NCI-H526 treated with DMSO at 0.1 percent for 48 hours (cell line): ENCODE data around the gene CENPC.
A peak's percentile ranks its signal among the peaks of the same experiment; 100 is the strongest.
"Not testable (repeated sequence)": the region's sequence is repeated elsewhere in the genome, so short reads cannot be mapped to it uniquely, and the experiment has no call there.

Experiments
- DNase-seq: peaks from one replicate; lab custom pipeline; 2025; lab: John Stamatoyannopoulos, UW

CENPC gene

DNA sequence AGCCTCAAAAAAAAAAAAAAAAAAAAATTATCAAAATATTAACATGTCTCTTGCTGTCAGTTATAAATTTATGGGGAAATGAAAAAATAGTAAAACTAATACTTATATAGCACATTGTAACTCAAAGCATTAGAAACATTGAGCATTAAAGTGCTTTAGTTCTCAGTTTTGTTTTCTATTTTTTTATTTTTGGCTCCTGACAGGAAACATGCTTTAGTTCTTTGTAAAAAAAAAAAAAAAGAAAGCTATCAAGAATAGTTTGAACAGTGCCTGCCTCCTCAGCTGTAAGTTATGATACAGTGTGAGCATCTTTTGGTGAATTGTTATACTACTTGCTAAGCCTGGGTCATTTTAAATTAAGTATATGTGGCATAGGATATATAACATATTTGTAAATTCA is 5.1 kb upstream of the CENPC start:
- DNase-seq, result no peak

DNA sequence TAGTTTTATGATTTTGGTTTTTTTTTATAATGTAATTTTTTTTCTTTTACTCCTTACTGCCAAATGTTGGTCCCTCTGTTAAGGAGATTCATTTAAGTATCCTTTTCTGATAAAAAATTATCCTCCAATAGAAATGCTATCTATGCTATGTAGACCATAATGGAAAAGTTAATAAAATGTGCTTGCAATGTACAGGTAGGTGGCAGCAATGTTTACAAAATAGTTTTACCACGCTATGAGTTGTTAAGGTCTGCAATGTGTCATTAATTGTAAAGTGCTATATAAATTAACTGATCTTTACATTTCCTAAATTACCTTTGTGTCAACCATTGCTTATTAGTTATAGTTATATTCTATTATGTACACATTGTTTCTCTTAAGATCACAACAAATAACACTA is 3.8 kb upstream of the CENPC start:
- DNase-seq, result peak; percentile 23

DNA sequence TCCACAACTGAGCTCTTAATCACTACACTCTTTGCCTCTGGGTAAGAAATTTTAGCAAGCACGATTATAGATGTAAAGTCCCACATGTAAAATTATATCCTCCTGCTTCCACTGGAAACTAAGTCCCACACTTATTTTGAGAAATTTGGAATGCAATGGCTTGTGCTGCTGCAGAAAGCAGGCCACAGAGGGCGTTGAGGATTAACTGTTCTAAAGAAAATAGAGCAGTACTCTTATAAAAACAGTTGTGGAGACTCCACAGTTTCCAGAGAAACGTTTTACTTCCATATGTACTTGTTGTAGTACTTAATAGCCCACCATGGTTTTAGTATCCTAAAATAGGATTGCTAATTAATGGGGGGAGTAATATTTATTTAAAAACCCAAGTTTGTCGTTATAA is 1.7 kb upstream of the CENPC start:
- DNase-seq, result no peak

DNA sequence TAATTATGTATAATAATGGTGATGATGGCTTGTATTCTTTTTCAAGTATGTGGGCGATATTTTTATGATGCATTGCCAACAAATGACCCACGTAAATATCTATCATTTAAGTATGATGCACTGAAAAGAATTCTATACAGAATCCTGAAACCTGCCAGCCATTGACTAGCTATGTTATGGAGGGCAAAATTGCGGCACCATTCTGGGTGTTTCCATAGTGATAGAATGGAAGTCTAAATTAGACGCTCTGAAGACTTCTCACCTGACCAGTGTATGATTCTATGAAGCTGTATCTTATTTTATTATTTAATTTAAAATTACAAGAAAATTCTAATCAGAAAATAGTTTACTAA is 677 bp upstream of the CENPC start:
- DNase-seq, result peak; percentile 43

DNA sequence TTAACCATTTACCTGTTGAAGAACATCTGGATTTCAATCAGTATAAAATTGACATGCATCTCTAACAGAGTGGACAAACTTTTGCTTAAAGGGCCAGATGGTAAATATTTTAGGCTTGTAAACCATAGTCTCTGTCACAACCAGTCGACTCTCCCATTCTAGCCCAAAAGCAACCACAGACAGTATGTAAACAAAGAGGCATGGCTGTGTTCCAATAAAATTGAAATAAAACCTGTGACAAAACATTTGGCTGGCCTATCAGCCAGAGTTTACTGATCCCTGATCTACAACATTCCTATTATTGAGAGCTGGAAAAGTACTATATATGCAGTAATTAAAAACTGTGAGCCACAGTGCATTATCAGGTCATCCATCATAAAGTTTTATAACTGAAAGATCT is 3.2 kb downstream of the CENPC start:
- no peak for DNase-seq

DNA sequence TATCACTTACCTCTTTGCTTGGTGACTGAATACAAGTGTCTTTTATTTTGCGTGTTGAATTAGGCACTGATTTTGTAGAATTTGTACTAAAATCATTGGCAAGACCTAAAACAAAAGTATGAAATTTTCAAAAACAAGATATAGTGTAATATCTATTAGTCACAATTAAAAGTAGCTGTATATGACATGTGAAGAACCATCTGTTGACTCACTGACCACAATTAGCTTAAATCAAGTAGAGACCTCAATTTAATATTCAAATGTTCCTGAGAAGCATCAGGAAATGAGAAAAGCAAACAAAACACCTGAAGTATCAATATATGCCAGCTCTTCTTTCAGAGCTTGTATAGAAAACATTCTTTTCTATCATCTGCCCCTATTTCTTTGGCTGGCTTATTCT is 5.5 kb downstream of the CENPC start:
- peak; percentile 4 for DNase-seq

DNA sequence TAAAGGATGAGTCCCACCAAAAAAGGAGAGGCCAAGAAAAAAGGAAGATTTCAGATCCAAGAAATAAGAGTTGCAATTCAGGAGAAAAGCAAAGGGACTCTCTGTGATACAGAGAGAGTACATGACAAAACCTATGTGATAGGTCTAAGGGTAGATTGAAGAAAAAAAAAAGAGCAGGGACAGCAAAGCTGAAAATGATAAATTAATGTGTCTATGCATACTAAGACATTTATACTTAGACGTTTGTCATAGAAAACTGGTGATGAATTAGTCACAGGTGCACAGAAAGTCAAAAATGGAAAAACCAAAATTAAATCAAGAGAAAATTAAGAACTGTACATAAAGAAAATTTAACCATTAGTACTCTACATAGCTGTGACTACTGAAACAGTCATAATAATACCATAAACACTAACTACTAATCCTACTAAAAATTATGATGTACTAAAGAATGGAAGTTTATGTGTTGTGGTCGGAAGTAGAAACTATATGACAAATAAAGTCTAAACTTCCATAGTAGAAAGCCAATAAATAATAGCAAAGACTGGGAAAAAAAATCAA is 9.9 kb downstream of the CENPC start:
- no peak for DNase-seq

DNA sequence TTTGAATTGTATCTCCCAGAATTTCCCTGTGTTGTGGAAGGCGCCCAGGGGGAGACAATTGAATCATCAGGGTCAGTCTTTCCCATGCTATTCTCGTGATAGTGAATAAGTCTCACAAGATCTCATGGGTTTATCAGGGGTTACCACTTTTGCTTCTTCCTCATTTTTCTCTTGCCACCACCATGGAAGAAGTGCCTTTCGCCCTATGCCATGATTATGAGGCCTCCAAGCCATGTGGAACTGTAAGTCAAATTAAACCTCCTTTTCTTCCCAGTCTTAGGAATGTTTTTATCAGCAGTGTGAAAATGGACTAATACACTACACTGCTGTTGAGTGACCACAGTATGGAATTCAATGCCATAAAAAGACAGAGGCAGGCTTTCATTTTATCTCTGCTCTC is 12.2 kb downstream of the CENPC start:
- DNase-seq, result no peak

DNA sequence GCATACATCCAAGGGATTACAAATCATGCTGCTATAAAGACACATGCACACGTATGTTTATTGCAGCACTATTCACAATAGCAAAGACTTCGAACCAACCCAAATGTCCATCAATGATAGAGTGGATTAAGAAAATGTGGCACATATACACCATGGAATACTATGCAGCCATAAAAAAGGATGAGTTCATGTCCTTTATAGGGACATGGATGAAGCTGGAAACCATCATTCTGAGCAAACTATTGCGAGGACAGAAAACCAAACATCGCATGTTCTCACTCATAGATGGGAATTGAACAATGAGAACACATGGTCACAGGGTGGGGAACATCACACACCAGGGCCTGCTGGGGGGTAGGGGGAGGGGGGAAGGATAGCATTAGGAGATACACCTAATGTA is 12.9 kb downstream of the CENPC start:
- DNase-seq, result not testable (repeated sequence)

DNA sequence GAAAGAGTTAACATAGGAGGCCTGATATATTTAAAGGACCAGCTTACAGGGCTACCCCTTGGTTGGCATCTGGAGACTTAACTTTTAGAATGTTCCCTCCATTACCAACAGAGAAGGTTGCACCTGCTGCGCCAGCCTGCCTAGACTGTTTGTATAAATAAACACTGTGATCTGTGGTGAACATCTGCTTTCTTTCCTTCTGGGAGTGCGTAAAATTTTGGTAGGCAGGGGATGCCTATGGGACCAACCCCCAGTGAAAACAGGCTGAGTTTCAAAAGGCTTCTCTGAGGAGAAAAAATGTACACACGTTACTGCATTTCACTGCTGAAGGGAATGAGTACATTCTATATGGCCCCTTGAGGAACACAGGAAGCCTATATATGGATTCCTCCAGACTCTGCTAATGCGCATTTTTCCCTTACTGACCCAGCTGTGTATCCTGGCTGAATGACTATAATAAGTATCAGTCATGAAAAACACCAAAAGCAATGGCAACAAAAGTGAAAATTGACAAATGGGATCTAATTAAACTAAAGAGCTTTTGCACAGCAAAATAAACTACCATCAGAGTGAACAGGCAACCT is 13.8 kb downstream of the CENPC start:
- peak; percentile 28 for DNase-seq

DNA sequence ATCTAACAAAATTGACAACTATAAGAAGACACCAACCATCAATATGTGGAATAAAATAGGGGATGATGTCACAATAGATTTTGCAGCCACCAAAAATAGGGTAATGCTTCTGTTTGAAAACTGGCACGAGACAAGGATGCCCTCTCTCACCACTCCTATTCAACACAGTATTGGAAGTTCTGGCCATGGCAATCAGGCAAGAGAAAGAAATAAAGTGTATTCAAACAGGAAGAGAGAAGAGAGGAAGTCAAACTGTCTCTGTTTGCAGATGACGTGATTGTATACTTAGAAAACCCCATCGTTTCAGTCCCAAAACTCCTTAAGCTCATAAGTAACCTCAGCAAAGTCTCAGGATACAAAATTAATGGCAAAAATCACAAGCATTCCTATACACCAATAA is 21.2 kb downstream of the CENPC start:
- DNase-seq, result not testable (repeated sequence)

DNA sequence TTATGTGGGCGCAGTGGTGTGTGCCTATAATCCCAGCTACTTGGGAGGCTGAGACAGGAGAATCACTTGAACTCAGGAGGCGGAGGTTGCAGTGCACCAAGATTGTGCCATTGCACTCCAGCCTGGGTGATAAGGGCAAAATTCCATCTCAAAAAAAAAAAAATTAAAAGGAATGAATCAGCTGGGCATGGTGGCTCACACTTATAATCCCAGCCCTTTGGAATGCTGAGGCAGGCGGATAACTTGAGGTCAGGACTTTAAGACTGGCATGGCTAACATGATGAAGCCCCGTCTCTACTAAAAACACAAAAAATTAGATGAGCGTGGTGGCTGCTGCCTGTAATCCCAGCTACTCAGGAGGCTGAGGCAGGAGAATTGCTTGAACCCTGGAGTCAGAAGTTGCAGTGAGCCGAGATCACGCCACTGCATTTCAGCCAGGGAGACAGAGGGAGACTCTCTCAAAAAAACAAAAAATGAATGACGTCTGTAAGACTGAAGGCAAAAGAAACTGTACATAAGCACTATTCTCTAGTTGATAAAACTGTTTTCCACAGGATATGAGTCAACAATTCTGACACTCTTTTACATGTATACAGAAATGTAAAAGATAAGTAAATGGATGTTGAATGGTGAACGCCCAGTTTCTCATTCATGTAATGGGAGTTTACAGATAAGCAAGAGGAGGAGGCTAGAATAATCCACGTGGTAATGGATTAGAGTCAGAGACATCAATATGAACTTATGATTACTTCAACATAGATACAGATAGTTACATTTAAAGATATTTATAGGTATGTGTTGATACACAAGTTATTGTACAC is 22.2 kb downstream of the CENPC start:
- no peak for DNase-seq

DNA sequence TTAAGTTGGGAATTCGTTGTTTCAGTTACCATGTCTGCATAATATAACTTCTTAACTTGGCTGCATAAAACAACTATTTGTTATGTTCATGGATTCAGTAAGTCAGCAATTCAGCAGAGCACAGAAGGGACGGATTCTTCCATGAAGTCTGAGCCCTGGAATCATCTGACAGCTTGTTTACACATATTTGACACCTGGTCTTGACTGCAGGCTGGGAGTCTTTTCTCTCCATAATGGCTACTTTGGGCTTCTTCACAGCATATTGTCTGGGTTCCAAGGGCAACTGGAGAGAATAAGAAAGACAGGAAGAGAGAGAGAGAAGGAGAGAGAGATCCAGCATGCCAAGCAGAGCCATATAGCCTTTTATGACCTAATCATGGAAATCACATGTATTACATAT is 23.1 kb downstream of the CENPC start:
- no peak for DNase-seq

DNA sequence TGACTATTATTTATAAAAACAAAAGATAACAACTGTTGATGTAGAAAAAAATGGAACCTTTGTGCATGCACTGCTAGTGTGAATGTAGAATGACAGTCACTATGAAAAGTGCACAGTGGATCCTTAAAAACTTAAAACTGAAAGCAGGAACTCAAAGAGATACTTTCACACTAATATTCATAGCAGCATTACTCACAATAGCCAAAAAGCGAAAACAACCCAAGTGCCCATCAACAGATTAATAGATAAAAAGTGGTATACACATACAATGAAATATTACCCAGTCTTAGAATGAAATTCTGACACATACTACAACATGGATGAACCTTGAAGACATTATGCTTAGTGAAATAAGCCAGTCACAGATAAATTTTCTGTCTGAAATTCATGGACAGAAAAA is 23.8 kb downstream of the CENPC start:
- no peak for DNase-seq

DNA sequence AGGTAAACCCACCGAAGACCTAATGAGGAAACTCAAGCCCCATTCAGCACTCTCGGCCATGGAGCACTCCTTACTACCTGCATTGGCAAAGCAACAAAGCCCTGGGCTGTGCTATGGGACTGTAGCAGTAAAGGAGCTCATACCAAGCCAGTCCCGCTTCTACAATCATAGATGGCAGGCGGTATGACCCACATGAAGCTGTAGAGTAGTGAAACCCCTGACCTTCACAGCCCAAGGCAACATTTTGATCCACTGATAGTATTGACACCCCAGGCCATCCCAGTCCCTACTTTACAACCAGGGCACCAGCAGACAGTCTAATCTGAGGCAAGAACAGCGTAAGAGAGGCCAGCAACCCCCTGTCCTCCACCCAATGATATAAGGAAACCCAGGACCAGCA is 25.2 kb downstream of the CENPC start:
- DNase-seq, result no peak

DNA sequence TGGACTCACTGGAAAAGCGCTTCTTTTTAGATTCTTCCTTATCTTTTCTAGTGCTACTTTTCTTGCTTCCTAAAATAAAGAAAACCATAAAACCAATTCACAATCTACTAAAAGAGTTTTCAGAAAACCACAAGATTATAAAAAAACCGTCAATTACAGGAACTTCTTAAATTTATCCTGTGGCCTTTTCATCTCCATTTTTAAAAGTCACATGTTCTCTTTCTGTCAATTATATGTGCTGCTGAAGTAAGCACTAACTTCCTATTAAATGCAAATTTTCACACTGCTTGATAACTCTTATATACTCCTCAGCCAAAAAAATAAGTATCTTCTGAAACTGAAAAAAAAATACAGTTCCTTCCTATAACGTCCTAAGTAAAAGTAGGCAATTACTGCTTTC is 32.8 kb downstream of the CENPC start:
- no peak for DNase-seq

DNA sequence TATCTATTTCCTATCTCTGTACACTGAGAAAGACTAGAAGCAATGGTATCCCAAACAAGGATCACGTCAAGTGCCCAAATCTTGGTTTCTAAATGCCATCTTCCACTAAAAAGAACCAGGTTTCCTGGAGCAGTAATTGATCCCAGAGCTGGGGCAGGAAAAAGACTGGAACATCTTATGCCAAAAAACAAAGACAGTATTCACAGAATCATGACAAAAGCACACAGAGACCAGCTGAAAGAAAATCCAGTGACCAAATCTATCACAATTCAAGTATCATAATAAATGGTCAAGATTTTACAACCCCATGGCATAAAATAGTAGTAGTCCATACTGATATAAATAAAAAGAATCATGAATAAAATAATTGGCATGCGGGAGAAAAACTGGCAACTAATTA is 44.9 kb downstream of the CENPC start:
- no peak for DNase-seq

DNA sequence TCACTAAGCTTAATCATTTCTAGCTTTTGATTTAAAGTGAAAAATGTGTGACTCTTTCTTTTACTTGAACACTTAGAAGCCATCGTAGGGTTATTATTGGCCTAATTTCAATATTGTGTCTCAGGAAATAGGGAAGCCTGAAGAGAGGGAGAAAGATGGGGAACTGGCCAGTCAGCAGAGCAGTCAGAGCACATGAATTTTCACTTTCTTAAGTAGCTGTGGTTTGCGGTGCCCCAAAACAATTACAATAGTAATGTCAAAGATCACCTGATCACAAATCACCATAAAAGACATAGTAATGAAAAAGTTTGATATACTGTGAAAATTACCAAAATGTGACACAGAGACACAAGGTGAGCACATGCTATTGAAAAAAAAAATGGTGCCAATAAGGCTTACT is 45.5 kb downstream of the CENPC start:
- no peak for DNase-seq

DNA sequence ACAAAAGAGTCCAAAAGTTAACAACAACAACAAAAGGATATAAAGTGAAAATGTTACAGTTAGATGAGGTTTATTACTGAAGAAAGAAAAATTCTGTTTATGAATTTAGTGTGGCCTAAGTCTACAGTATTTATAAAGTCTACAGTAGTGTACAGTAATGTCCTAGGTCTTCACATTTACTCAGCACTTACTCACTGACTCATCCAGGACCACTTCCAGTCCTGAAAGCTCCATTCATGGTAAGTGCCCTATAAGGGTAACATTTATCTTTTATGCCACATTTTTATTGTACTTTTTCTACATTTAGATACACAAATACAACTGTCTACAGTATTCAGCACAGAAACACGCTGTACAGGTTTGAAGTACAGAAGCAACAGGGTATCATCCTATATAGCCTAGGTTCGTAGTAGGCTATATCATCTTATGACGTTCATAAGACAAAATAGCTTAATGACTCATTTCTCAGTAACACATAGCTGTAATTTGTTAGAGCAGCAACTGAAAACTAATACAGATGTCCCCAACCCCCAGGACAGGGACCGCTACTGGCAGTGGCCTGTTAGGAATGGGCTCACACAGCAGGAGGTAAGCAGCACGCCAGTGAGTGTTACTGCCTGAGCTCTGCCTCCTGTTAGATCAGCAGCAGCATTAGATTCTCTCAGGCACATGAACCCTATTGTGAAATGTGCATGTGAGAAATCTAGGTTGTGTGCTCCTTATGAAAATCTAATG is 61.3 kb downstream of the CENPC start:
- DNase-seq, result no peak

DNA sequence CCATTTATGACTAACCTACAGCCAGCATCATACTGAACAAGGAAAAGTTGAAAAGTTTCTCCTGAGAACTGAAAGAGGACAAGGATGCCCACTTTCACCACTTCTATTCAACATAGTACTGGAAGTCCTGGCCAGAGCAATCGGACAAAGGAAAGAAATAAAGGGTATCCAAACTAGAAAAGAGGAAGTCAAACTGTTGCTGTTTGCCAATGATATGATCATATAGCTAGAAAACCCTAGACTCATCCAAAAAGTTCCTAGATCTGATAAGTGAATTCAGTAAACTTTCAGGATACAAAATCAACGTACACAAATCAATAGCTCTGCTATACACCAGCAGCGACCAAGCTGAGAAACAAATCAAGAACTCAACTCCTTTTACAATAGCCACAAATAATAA is 64.5 kb downstream of the CENPC start:
- no peak for DNase-seq

DNA sequence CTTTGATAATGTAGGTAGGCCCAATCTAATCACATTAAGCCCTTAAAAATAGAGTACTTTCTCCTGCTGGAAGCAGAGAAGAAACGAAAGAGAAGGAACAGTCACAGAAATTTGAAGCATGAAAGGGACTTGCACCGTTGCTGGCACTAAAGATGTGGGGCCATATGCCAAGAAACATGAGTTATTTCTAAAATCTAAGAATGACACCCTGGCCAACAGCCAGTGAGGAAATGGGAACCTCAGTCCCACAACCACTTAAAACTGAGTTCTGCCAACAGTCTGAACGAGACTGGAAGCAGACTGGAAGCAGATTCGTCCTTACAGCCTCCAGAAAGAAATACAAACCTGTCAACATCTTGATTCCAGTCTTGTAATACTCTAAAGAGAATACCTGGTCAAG is 70.1 kb downstream of the CENPC start:
- DNase-seq, result no peak

DNA sequence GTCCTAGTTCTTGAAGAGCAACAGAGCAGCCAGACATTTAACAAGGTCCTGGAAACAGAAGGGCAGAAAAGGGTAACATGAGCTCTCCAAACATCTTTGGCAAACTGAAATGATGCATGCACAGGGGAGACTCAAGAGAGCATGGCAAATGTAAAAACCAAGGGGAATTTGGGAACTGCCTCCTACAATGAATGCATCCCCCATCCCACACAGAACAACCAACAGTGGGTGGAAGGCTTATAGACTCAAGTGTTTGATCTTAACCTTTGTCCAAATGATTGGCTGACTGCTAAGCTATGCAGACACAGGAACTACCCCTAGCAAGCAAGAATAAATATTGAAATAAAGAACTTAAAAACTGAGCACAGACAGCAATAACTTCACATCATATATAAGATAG is 74.4 kb downstream of the CENPC start:
- no peak for DNase-seq

DNA sequence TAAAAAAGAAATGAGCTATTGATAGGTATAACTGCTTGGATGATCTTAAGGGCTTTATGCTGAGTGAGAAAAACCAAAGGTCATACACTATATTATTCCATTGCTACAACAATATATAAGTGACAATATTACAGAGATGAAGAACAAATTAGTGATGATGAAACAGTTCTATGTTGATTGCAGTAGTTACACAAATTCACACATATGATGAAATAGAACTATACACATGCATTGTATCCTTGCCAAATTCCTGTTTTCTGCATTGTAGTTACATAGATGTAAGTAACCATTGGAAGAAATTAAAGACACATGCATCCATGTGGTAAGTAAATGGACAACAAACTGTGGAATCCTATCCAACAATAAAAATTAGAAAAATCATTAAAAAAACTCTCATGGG is 76.5 kb downstream of the CENPC start:
- no peak for DNase-seq
